Tibial nerve (tissue), 4 donors: ENCODE data around the gene SUV39H2.

Experiments used
- CTCF ChIP-seq, 5 experiments: fragments of 200-600 bp in 3 of 5; fragments of 450-650 bp in 2 of 5; sonication (generic) in 3 of 5; IDR thresholded peaks; one replicate each; pipeline ENCODE4 v1.5.1; 2016 to 2019; ENCODE audit warnings: antibody characterized with exemption in 5 of 5, mild to moderate bottlenecking in 3 of 5, moderate library complexity in 2 of 5
- EP300 ChIP-seq, 2 donors: sonication (generic); formaldehyde crosslinking; IDR thresholded peaks; one replicate each; pipeline ENCODE4 v1.6.1; 2017; ENCODE audit warnings: antibody characterized with exemption in 2 of 2, mild to moderate bottlenecking in 1 of 2
- POLR2A ChIP-seq, 2 donors: fragments of 450-650 bp; IDR thresholded peaks; one replicate each; pipeline ENCODE4 v1.6.1; 2017; ENCODE audit warnings: antibody characterized with exemption in 2 of 2, mild to moderate bottlenecking in 2 of 2, moderate library complexity in 2 of 2

- TF ChIP-seq CTCF (IDR thresholded peaks at IDR 0.05) (no peak), POLR2A (IDR thresholded peaks at IDR 0.05) (no peak), EP300 (IDR thresholded peaks at IDR 0.05) (no peak)
Measured at GRCh38 chr10:14924013-14924412, 45.3 kb downstream of the SUV39H2 start.
